HL-60/S4 (cell line): Measurements from ENCODE around the gene STK40.

Experiments used
- in situ Hi-C: fragments of 300-500 bp; cut with MboI; formaldehyde crosslinking; loops from 2 replicates; pipeline ENCODE4 v1.14.3; 2022; ENCODE audit warnings: low sequenced_read_pairs

STK40 gene, protein sequence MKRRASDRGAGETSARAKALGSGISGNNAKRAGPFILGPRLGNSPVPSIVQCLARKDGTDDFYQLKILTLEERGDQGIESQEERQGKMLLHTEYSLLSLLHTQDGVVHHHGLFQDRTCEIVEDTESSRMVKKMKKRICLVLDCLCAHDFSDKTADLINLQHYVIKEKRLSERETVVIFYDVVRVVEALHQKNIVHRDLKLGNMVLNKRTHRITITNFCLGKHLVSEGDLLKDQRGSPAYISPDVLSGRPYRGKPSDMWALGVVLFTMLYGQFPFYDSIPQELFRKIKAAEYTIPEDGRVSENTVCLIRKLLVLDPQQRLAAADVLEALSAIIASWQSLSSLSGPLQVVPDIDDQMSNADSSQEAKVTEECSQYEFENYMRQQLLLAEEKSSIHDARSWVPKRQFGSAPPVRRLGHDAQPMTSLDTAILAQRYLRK

DNA sequence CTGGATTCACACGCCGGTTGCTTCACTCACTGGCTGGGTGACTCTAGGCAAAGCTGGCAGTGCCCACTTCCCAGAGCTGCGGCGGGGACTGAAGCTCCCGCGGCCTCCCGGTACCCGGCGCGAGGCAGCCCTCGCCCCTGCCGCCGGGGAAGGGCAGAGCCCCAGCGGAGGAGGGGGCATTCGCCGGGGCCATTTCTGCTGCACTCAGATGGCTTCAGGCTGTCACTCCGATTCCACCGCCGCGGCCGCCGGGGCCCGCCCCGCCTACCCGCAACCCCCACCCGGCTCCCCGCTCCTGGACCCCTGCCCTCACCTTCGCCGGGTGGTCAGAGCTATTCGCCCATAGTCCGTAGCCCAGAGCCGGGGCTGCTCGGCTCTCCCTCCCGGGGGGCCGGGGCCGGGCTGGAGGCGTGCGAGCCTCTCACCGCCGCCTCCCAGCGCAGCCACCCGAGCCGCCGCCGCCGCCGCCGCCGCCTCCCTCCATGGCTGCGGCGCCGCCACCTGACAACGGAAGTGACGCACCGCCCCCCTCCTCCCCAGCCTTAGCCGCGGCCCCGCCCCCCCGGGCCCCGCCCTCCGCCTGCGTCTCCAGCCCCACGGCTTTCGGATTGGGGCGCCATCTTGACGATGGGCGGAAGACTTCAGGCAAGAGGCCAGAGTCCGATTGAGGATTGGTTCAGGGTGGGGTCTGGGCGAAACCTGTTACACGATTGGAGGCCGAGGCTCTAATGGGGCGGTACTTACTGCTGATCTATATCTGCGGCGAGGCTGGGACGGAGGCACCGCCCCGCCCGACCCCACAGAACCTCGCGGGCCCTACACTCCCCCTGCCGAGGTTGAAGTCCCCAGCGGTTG is at the start of gene STK40:
Gene STK40, minus strand, starts transcription at position 515 of the 855 bp plus-strand sequence. CDS start 24,592 bp downstream, outside the sequence.
- in situ Hi-C loops: no loop called here

DNA sequence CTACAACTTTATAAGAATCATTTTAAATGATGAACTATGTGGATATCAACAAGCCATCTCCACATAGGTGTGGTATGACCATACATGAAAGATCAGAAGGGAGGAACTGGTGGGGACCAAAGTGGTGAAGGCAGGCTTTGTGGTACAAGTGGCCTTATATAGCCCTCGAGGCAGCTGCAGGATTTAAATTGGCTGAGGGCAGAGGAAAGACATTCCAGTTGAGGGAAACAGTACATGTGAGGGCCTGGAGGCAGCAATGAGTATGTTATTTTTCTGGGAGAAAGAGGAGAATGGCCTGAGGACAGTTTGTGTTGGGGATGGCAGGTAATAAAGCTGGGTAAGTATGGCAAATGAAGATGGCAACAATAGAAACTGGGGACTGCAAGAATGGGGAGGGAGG is 47.4 kb upstream of the STK40 start:
- in situ Hi-C loops: no loop called here

DNA sequence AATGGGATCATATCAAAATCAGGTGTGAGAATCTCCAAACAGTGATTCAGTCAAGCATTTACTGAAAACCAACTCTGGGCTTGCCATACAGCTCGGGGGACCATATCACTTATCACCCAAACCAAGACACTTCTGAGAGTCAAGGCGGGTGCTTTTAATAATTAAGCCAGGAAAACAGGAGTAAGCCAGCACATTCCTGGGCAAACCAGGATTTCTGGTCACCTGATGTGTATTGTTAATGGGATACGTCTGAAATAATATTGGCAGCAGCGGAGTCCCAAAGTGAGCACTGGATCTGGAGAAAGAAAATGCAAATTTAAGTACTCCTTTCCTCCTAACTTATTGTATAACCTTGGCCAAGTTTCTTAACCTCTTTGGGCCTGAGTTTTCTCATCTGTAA is 46.9 kb upstream of the STK40 start:
- in situ Hi-C loops: no loop called here

DNA sequence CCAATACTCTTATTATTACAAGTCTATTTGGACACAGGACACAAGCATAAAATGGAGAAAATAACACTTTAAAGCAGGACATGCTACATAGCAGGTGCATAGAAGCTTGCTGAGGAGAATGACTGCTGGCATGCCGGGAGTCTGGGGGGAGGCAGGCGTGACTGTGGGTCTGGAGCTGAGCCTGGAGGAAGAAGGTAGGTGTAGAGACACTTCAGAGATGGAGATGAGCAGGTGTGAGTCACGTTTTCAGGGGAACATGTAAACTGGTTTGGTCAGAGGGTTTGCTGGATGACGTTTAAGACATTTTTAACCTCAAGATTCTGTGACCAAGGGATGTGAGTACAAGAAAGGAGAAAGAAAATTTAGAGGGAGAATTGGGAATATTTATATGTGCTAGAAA is 40.1 kb upstream of the STK40 start:
- in situ Hi-C loops: no loop called here

DNA sequence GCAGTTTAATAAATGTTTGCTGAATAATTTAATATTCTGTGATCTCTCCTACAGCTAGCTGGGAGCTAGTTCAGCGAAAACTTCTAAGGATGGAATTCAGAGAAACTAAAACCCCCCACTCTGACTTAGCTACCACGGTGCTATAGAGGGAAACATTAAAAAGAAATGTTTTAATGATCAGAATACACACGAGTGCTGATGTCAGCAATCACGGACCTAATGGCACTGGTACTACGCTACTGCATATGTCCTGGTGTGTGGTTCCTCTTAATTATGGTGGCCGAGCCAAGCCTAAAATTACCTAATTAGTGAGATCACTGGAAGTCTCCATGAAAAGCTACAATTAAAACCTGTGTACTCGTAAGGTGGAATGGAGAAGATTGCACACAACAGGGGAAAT is 35.9 kb upstream of the STK40 start:
- in situ Hi-C loops: loop anchor here (5.0 kb wide), 1 partner anchor 74 kb away; no protein-coding TSS in a partner anchor

DNA sequence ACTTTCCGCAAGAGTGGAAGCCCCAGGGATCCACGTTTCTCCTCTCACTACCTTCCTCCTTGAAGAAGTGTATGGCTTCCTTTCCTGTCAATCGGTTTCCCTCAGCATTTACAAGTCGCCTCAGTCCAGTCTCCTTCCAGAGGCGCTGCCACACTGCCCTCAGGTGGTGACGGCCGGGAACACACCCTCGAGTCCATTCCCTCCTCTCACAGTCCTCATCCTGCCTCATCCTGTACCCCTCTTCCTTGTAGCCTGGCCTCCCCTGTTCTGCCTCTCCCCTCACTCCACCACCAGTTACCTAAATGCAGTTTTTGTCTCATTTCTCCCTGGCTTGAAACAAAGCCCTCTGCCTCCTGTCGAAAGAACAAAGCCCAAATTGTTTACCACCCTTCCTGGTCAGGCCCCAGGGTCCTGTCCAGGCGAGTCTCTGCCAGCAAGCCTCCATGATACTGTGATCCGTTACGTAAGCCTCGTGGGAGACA is 35.2 kb upstream of the STK40 start:
- in situ Hi-C loops: loop anchor here (5.0 kb wide), 1 partner anchor 74 kb away; no protein-coding TSS in a partner anchor

DNA sequence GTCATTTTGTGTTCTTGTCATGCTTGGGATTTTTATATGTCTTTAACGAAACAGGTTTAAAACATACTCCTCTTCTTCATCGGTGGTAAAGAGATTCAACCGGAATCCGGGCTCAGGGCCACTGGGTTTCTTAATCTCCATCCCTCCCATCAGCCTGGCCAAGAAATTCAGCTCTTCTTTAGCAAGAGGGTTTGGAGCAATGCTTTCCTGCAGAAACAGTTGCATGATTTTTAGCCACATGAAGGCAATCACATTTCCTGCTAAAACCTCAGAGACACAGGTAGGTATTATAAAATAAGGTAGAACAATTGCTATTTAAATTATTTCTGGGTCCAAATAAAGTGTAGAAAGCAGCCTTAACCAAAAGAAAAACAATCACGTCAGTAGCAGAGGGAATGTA is 34.7 kb upstream of the STK40 start:
- in situ Hi-C loops: loop anchor here (5.0 kb wide), 1 partner anchor 73 kb away; no protein-coding TSS in a partner anchor

DNA sequence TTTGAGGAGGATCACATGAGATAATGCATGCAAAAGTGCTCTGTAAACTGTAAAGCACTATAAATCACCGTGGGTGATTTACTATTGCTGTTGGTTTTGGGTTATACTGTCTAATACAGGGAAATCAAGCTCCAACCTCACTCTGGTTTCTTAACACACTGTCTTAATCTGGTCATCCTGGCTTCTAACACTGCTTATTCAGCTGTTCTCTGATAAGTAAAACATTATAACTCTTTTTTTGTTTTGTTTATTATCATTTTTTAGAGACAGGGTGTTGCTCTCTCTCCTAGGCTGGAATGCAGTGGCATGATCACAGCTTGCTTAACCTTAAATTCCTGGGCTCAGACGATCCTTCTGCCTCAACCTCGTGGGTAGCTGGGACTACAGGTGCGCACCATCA is 33.8 kb upstream of the STK40 start:
- in situ Hi-C loops: loop anchor here (10.0 kb wide), 1 partner anchor 315 kb away; no protein-coding TSS in a partner anchor

DNA sequence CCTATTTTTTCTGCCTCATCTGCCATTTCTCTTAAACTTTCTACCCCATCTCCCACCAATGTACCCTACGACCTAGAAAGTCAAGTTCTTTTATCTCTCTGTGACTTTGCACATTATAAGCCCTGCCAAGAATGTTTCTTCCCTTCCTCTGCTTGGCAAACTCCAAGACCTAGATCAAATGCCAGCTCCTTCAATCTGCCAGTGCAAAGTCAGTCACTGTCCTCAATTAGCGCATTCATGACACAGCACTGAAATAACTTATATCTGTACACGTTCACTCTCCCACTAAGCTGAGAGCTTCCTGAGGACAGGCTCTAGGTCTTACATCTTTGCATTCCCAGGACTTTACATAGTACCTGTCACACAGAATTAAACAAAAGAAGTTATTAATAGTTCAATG is 33.4 kb upstream of the STK40 start:
- in situ Hi-C loops: loop anchor here (10.0 kb wide), 1 partner anchor 314 kb away; no protein-coding TSS in a partner anchor

DNA sequence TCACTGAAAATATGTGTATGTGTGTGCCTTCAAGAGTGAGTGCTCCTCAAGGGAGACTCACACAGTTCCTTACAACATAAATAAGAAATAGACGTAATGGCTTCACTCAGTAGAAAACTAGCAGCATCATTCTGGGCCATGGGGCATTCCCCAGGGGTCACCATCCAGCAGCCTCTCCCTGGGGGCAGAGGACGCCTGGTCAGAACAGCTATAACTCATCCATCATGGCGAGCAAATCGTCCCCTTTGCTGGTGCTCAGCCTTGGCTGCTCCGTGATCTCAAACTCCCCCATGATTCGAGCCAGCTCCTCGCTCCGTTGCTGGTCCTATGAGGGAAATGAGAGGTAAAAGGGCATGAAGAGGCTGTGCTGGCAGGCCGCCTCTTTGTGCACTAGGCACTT is 32.2 kb upstream of the STK40 start:
- in situ Hi-C loops: loop anchor here (10.0 kb wide), 1 partner anchor 313 kb away; no protein-coding TSS in a partner anchor

DNA sequence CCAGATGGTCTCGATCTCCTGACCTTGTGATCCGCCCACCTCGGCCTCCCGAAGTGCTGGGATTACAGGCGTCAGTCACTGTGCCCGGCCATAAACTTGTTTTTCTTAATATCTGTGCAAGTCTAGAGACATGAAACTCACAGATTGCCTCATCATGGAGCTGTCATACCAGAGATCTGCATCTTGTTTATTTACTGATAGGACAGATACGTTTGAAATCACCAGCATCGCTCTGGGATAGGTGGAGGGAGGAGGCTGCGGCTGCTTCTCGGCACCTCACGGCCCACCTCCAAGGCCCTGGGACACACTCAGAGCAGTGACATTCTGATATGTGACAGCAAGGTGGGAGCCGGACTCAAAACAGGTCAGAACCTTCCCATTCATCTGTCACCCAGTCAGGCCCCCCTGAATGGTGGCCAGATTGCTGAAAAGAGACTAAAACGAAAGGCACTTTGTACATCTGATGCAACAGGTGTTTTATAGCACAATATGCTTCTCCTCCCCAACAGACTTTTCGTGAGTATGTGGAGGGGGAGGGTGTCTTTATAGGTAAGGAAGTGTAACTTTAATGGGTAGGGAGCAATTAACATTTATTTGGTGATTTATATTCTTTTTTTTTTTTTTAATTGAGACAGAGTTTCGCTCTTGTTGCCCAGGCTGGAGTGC is 30.1 kb upstream of the STK40 start:
- in situ Hi-C loops: loop anchor here (10.0 kb wide), 1 partner anchor 311 kb away; no protein-coding TSS in a partner anchor

DNA sequence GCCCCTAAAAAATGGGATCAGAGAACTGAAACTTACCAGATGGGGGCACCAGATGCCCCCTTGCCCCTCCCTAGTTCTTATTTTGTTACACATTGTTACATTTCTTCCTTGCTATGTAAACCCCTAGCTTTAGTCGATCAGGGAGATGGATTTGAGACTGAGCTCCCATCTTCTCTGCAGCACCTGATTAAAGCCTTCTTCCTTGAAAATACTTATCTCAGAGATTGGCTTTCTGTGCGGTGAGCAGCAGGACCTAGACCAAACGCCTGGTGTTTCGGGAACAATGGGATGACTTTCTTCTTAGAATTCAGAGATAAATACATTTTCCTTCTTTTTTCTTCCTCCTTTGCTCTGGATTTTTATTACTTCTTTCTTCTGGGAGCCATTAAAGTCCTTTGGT is 28.7 kb upstream of the STK40 start:
- in situ Hi-C loops: loop anchor here (10.0 kb wide), 1 partner anchor 310 kb away; no protein-coding TSS in a partner anchor

DNA sequence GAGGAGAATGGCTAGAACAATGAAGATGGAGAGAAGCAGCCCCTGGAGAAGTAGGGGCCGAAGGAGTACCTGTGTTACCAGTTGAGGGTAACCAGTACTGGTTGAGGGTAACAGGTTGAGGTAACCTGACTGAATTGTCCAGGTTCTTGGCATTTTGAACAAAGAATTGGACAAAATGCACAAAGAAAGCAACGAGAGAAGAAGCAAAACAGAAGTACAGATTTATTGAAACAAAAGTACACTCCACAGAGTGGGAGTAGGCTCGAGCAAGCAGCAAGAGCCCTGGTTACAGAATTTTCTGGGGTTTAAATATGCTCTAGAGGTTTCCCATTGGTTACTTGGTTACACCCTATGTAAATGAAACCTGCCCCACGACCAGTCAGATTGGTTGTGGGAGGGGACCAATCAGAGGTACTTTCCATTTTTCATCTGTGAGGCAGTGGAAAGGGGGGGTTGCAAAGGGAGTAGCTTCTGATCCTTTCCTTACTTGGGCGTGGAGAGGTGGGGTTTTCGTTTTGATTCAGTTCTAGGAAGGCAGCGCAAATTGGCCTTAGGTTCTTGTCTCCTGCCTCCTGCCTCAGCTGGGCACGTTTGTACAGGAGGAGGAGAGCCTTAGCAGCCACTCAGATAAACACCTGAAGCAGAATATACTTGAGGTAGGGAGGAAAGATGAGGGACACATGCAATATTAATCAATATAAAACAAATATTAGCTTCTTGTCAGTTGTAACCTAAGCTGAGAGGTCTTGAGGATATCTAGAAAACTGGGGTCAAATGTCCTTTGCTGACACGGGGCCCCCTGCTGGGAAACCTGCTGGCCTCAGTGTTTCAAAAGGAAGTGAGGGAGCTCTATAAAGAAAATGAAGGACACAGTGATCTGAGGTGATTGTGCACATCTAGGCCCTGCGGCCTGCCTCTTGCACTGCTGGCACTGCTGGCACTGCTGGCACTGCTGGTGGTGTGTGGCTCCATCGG is 26.2 kb upstream of the STK40 start:
- in situ Hi-C loops: loop anchor here (10.0 kb wide), 1 partner anchor 307 kb away; no protein-coding TSS in a partner anchor

DNA sequence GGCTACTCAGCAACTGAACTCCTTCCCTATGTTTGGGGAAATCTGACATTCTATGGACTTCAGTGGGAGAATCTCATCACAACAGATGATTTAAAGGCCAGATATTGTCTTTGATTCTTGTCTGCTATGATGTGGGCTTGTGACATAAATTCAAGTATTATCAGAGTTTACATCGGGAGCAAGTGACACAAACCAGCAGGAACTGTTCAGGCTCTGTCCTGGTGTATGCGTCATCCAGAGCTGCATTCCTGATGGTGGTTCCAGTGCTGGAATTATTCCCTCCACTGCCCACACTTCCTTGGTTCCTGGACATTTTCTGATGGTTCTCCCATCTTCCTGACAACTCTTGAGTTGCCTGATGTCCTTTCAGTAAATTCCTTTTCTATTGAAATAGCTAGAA is 22.8 kb upstream of the STK40 start:
- in situ Hi-C loops: no loop called here

DNA sequence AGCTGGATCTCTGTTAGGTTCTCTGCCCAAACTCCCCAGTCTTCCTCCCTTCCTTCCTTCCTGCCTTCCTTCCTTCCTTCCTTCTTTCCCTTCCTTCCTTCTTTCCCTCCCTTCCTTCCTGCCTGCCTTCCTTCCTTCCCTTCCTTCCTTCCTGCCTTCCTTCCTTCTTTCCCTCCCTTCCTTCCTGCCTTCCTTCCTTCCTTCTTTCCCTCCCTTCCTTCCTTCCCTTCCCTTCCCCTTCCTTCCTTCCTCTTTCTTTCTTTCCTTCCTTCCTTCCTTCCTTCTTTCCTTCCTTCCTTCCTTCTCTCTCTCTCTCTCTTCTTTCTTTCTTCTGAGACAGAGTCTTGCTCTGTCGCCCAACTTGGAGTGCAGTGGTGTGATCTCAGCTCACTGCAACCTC is 20.7 kb upstream of the STK40 start:
- in situ Hi-C loops: no loop called here

DNA sequence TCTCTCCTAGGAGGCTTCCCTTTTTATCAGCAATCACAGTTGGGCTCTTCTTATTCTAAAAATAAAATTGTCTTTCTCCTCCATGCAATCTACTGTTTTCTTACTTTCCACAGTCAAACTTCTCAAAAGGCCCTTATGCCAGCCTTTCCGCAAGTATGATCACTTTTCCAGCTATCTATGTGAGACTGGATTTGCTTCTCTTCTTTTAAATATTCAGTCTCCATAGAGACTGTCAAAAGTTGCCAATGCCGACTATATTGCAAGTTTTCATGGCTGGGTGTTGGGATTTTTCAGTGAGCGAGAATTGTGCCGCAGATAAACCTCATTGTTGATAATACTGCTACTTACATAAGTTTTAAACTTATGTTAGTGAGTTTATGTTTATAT is 16.8 kb upstream of the STK40 start:
- in situ Hi-C loops: no loop called here

DNA sequence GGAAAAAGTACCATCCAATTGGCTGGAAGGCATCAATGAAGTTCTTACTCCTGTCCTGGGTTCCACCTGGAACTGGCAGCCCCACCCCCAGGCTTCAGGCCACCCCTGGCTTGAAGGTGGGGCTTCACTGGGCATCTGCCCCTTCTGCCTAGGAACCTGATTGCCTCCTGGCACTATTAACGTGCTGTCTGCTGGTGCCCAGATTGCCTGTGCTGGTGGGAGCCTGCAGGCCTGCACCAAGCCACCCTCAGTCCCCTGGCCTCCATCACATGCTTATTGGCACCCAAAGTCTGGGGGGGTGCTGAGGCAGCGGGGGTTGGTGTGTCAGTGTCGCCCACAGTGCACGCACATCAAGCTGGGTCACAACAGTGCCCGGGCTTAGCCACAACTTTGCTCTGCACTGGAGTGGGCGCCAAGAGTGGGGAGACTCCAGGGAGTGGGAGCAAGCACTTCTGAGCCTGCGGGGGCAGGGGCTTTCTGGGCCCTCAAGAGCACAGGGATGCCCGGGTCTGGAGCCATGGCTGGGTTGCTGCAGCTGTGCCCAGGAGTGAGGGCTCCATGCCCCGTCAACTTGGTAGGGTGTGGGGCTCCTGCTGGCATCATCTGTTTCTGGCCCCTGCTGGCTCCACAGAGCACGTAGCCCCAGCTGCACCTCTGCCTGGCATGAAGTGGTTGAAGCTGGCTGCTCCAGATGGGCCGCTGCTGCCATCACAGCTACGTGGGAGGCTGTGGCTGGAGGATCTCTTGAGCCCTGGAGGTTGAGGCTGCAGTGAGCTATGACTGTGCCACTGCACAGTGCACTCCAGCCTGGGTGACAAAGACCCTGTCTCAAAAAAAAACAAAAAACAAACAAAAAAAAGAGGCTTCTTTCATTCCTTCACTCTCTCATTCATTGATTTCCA is 16.1 kb upstream of the STK40 start:
- in situ Hi-C loops: no loop called here

DNA sequence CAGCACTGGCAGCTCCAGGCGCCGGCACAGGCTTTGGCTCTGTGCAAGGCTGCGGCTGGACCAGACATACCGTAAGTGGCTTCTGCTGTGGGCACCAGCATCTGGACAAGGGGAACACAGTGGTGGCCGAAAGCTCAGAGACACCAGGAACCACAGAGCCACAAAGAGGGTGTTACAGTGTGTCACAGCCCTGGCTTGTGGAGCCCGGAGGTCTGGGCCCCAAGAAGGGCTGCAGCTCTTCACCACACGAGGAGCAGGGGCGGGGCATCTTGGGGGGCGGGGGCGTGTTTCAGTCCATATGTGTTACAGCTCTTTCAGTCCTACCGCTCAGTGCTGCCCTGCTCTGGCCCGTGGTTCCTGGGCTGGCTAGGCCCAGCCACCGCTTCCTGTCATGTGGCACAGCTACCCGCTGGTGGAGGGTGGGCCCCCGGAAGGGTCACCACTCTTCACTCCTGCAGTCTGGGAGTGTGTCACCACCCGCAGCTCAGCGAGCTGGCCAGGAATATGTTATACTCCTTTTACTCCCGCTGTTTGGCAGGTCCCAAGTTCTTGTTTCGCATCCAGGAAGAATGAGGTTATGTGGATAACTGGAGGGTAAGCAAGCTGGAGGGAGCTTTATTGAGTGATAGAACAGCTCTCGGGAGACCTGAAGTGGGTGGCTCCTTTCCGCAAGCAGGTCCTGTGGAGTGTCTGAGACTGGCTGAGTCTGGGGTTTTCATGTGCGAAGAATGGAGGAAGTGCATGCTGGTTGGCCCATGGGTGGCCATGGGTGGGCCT is 15.3 kb upstream of the STK40 start:
- in situ Hi-C loops: no loop called here
